Neutrophil (primary cell): Measurements from ENCODE around the gene ZNF329.
A peak's percentile ranks its signal among the peaks of the same experiment; 100 is the strongest.

Source experiments
- H3K27ac ChIP-seq: fragments of 200-600 bp; sonication (generic); 2 replicates; pipeline ENCODE4 v1.5.1; 2016; ENCODE audit warnings: mild to moderate bottlenecking, moderate library complexity
- H3K27me3 ChIP-seq: fragments of 200-600 bp; sonication (generic); 2 replicates; pipeline ENCODE4 v1.6.0; 2016; ENCODE audit warnings: mild to moderate bottlenecking
- H3K36me3 ChIP-seq: fragments of 200-600 bp; sonication (generic); 2 replicates; pipeline ENCODE4 v1.5.1; 2017
- H3K4me1 ChIP-seq, 2 experiments: fragments of 200-600 bp in 1 of 2; sonication (generic) in 1 of 2; 1 replicate in 1 of 2; 2 replicates in 1 of 2; pipeline versions ENCODE4 v1.5.1 to v1.6.1; 2013 to 2016; ENCODE audit warnings: low read depth in 1 of 2, low read length in 1 of 2, mild to moderate bottlenecking in 1 of 2, moderate library complexity in 1 of 2; ENCODE audit not compliant: control insufficient read depth in 1 of 2, insufficient read depth in 1 of 2
- H3K4me3 ChIP-seq, 2 experiments: fragments of 200-600 bp in 1 of 2; sonication (generic) in 1 of 2; 1 replicate in 1 of 2; 2 replicates in 1 of 2; pipeline ENCODE4 v1.5.1; 2013 to 2016; ENCODE audit warnings: low read depth in 1 of 2, low read length in 1 of 2, mild to moderate bottlenecking in 1 of 2, moderate library complexity in 1 of 2
- H3K9me3 ChIP-seq: fragments of 200-600 bp; sonication (generic); 2 replicates; pipeline ENCODE4 v1.5.1; 2016
- CTCF ChIP-seq: fragments of 200-600 bp; sonication (generic); IDR thresholded peaks from 2 replicates; pipeline ENCODE4 v1.5.1; 2016; ENCODE audit warnings: antibody characterized with exemption

The ZNF329 gene

GRCh38 chr19:58150328-58150921 is at the start of gene ZNF329:
Gene ZNF329, minus strand, starts transcription at chr19:58150789. Its CDS starts 21,286 bp downstream, at chr19:58129503.
- no peaks in the 10 kb centered on the region for H3K36me3 ChIP-seq
- peaks cover 3% of the 10 kb centered on the region for H3K9me3 ChIP-seq
- peak within 1 kb of the TSS; percentile 23 for H3K27ac ChIP-seq
- peaks cover 8% of the 10 kb centered on the region for H3K27me3 ChIP-seq
- peak; percentile 43 for TF ChIP-seq CTCF
- peak within 1 kb of the TSS; percentile 75 to 83 for H3K4me3 ChIP-seq
- peaks cover 19 to 23% of the 10 kb centered on the region in 2 experiments for H3K4me1 ChIP-seq

GRCh38 chr19:58196901-58197616 is 46.5 kb upstream of the ZNF329 start:
- Histone ChIP-seq H3K36me3 (peaks cover 48% of the 10 kb centered on the region), H3K9me3 (peaks cover 97% of the 10 kb centered on the region), H3K4me3 (no peak overlapping the region)

GRCh38 chr19:58183817-58184215 is 33.2 kb upstream of the ZNF329 start:
- Histone ChIP-seq H3K4me1 (peaks cover 14 to 18% of the 10 kb centered on the region in 2 experiments), H3K9me3 (peaks cover 27% of the 10 kb centered on the region), H3K27me3 (no peaks in the 10 kb centered on the region), H3K36me3 (peaks cover 21% of the 10 kb centered on the region), H3K27ac (peak overlapping the region; percentile 100), H3K4me3 (peak overlapping the region; percentile 96 to 97)
- no peak for TF ChIP-seq CTCF

More at GRCh38 chr19:58196901-58197616, 46.5 kb upstream of the ZNF329 start:
- no peaks in the 10 kb centered on the region for H3K27me3 ChIP-seq
- no peak for TF ChIP-seq CTCF
- H3K27ac ChIP-seq = no peak overlapping the region
- no peaks in the 10 kb centered on the region for H3K4me1 ChIP-seq

- Histone ChIP-seq H3K36me3 (peaks cover 19% of the 10 kb centered on the region), H3K9me3 (peaks cover 29% of the 10 kb centered on the region), H3K27me3 (no peaks in the 10 kb centered on the region), H3K4me1 (peaks cover 14 to 18% of the 10 kb centered on the region in 2 experiments), H3K27ac (peak within 1 kb of the TSS; percentile 100), H3K4me3 (peak within 1 kb of the TSS; percentile 96 to 97)
- peak; percentile 67 for TF ChIP-seq CTCF
Observed at GRCh38 chr19:58182989-58183816, 32.6 kb upstream of the ZNF329 start, which contains the start of gene ZNF274. Gene ZNF274, plus strand, starts transcription at chr19:58183061. Its CDS starts 905 bp downstream, at chr19:58183966.

- TF ChIP-seq CTCF = no peak
- H3K27ac ChIP-seq = peak overlapping the region; percentile 100
- H3K4me1 ChIP-seq = peaks cover 14 to 18% of the 10 kb centered on the region in 2 experiments
- no peaks in the 10 kb centered on the region for H3K27me3 ChIP-seq
- peaks cover 32% of the 10 kb centered on the region for H3K9me3 ChIP-seq
- H3K36me3 ChIP-seq = peaks cover 14% of the 10 kb centered on the region
- H3K4me3 ChIP-seq = peak overlapping the region; percentile 96 to 97
Observed at GRCh38 chr19:58182577-58182988, 32.0 kb upstream of the ZNF329 start.
